Measurements from ENCODE around the gene PIP4K2A.

GRCh38 chr10:22648547-22648961 lies 65.8 kb downstream of the PIP4K2A start:
- TF ChIP-seq CTCF (conservative IDR thresholded peaks at IDR 0.05) (no peak), ZFX (IDR thresholded peaks at IDR 0.05) (no peak)
